RPMI8226 (cell line): ENCODE measurements around the gene ARAP2.

Source experiments
- DNase-seq: peaks from one replicate; pipeline ENCODE4 v3.0.0-alpha.2; 2015

Gene ARAP2

DNA sequence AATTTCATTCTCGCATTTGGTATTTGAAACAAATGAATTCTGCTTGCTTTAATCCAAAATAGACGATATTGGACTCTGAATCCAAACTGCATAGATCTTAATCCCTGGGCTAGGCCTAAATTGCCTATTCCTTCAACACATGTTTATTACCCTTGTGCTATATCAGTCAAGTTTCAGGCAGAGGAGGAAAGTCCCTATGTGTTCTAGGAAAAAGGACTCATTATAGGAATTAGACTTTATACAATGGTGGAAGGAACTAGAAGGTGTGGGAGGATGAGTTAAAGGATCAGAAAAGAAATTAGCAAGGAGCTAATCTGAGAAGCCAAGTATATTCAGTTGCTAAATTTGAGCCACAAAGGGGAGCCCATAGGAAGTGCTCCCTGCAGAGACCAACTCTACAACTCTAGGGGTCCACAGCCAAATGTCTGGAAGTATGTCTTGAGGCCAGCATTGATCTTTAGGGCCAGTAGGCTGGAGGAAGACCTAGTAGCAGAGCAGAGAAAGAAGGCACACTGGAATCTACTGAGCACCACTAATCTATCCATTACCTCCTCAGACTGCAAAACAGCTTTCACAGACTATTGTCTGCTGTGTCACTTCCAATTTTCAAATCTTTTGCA, 20.0 kb upstream of the ARAP2 start:
- DNase-seq: no peak

DNA sequence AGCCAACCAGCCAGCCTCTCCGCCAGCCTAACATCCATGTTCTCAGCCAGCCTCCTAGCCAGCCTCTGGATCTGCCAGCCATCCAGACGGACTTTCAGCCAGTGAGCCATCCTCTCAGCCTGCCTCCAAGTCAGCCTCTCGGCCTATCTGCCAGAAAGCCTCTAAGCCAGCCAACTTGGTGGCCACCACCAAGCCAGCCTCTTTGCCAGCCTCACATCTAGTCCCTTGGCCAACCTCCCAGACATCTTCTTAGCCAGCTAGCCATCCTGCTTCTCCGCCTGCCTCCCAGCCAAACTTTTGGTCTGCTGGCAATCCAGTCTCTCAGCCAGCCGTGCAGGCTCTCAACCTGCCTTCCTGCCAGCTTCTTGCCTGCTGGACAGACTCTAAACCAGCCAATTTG, 16.4 kb upstream of the ARAP2 start:
- no peak for DNase-seq

DNA sequence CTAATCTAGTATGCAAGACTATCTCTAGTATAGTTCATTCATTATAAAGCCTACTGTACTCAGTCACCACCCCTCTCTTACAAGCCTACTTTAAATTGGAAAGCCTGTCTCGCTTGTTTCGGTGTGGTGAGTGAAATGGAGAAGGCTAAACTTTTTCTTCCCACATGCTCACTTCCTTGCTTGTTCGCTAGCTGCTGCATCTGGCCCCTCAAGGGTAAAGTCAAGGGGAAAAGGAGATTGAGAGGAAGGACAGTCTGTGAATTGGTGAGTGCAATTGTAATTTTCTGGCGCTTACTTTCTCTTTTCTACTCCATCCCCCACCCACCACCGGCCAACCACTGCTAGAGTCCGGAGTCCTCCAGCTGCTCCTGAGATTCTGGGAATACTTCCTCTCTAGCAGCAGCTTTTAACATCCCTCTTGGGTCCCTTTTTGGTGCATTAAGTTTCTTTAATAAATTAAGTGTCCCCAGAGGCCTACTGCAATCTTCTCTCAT, 12.1 kb upstream of the ARAP2 start:
- no peak for DNase-seq

DNA sequence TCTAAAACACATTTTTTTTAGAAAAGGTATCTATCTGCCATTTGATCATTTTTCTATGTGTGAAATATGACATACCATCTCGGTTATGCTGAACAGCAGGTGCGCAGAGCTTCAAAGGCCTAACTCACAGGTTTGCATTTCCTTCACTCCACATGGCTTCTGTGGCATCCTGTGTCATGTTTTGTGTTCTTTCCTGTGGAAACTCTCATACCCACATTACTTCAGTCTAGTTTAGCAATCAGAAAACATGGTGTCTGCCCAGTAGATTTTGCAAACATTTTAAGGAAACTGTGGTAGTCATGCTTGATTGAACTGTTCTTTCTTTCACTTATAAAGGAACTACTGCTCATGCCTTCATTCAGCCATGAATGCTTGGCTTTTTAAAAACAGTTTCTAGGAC, 11.3 kb upstream of the ARAP2 start:
- peak; percentile 15 for DNase-seq

DNA sequence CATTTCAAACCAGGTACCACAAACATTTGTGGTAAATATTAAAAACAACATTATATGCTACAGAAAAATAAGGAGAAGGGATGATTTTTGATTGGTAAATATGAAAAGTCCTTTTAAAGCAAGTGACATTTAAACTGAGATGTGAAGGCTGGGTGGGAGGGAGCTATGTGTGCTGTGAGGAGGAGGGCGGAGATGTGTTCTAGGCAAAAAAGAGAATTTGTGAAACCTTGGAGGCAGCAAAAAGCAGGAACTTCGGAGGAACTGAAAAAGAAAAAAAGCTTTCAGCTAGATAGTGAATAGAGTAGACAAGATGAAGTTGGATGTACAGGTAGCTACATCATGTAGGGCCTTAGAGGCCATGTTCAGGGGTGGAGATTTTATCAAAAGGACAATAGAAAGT, 10.1 kb upstream of the ARAP2 start:
- DNase-seq: peak; percentile 44

DNA sequence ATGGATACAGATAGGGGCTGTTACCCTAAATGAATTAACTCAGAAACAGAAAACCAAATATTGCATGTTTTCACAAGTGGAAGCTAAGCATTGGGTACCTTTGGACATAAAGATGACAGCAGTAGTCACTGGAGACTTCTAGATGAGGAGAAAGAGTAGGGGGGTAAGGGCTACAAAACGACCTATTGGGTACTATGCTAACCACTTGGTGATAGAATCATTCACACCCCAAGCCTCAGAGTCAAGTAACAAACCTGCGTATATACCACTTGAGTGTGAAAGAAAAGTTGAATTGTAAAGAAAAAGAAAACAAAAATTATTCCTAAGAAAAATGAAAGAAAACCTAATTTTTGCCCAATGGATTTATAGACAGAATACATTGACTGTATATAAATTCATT, 7.7 kb upstream of the ARAP2 start:
- no peak for DNase-seq

DNA sequence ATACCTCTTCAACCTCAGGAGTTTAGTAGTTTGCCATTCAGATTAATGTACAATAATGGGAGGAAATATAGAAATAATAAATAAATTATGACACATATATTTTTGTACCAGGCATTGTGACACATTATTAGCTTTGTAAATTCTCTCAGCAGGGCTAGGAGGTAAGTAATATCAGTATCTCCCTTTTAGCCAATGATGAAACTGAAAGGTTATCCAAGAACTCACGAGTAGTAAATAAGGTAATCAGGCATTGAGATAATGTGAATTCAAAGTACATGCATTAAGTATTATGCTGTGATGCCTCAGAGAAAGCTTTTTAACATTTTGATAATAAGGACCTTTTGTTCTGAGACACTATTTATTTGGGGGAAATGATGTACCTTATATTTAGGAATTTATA, 5.3 kb upstream of the ARAP2 start:
- DNase-seq: no peak

DNA sequence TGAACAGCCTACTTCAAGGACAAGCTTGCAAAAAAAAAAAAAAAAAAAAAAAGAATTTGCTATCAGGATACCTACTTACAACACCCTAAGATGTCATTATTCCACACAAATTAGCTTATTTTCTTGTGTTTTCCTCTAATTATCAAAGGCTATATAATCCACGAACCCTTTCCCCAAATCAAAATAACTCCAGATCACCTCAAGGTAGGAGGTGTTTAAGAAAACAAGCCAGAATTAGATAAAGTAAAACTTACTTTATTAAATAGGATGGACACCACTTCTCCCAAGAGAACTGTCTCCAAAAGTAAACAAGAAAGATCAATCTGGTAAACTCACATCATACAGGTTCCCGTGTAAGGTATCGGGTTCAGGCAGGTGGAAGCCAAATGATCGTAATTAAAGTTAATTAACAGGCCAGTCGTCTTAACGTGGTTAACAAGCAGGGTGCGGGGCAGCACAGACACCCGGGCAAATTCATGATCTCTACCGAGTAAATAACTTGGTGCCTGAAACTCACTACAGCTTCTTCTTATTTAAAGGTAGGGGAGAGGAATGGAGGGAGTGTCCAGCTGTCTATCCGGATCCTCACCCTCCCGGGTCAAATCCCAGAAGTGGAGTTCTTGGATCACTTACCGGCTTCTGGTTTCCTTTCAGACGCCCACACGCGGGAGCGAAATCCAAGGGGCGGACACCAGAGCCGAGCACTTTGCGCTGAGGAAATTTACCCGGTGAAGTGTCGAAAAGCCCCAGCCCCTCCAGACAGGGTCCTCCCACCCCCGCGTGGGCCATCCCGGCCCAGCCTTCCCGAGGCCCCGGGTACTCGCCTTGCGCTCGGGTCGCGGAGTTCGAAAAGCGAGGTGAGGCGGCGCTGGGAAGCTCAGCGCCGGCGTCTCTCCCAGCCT, 708 bp downstream of the ARAP2 start:
- peak; percentile 28 for DNase-seq

DNA sequence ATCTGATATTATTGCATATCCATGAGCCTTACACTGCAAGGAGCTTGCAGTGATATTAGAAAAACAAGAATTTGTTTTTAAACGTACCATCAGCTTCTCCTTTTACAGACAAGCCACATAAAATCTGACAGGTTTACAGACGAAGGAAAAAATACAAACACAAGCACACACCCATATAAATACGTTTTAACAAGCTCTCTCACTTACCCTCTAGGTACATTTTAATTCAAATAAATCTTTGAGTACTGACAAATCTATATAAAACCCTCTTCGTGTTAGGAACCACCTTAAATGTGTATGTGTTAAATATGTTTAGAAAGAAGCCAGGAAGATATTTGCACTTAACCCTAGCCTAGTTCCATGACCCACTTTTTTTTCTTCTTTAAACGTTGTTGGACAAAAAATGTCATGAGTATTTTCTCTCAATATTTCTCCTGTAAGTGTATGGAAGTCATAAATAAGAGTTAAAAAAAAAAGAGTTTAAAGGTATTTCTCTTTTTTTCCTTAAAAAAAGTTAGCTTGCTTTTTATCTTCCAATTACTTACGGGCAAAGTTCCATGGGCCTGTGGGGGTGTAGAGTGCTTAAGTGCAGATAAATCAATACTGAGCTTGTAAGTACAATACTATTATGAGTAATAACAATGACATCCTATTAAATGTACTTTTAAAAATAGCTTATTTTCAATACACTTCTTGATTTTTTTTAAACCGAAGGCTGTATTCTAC, 1.5 kb downstream of the ARAP2 start:
- DNase-seq: no peak

DNA sequence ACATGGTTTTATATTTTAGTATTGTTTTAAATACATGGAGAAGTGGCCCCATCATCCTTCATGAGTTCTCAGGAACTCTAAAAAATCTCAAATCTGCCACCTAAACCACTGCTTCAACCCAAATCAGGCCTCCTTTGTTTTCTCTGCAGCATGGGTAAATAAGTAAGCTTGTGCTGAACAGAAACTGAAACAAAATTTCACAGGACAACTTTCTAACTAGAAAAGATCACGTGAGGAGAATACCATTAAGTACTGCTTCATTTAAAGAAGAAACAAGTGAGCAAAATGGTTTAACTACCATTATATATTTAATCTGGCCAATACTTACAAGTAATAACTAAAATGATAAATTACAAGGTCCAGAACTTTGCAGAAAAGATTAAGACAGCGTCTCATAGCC, 2.5 kb downstream of the ARAP2 start:
- DNase-seq: peak; percentile 44

DNA sequence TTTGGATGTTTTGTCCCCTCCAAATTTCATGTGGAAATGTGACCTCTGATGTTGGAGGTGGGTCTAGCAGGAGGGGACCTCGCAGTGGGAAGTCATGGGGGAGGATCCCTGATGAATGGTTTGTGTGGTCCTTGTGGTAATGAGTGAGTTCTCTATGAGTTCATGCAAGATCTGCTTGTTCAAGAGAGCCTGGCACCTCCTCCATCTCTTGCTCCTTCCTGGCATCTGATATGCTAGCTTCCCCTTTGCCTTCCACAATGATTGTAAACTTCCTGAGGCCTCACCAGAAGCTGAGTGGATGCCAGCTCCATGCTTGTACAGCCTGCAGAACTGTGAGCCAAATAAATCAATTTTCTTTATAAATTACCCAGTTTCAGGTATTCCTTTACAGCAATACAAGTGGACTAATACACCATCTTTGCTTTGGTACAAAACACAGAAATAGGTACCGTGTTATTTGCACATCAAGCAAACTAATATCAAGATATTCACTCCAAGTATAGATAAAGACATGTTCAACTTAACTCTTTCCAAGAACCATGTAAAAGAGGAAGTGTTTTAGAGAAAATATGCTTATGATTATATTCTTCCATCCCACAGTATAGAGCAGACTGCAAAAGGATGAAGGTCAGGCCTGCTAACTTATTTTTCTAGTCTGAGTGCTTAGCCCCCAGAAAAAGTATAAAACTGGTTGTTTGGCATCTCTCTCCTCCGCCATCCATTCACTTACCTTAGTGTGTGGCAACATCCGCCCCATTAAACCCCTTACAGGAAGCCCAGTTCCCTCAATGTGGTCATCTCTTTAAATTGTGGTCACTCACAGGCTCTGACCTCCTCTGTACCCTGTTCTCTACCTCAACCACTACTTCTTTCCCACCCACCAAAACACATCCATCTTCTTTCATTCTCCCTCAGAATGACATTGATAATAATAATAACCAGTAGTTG, 6.7 kb downstream of the ARAP2 start:
- no peak for DNase-seq

DNA sequence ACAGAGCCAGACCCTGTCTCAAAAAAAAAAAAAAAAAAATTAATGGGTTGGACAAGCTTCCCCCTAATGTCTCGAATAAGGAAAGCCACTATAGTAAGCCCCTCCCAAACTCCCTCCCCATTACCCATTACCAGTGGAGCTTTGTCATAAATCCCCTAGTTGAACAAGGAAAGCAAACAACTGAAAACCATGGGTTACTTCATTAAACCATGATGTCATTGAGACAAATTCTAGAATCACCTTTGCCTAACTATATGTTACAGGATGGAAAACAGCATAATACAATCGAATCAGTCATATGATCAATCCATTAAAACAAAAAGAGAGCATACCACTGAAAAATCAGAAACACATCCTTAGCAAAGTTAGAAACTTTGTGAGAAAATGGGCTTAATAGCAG, 8.2 kb downstream of the ARAP2 start:
- no peak for DNase-seq

DNA sequence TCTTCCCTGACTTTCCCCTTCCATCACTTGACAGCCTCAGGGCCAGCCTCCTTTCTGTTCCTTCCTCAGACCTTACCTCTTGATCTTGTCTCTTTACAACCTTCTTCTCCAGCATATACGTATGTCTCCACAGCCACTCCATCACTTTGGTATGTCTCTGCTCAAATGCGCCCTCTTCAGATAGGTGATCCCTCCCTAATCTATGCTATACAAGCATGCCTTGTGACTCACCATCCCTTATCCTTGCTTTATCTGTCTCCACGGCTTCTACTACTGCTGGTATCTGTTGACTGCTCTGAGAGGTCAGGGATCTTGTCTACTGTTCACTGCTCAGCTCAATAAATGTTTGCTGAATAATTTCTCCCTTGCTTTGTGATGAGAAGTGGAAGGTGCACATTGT, 9.0 kb downstream of the ARAP2 start:
- DNase-seq: no peak

DNA sequence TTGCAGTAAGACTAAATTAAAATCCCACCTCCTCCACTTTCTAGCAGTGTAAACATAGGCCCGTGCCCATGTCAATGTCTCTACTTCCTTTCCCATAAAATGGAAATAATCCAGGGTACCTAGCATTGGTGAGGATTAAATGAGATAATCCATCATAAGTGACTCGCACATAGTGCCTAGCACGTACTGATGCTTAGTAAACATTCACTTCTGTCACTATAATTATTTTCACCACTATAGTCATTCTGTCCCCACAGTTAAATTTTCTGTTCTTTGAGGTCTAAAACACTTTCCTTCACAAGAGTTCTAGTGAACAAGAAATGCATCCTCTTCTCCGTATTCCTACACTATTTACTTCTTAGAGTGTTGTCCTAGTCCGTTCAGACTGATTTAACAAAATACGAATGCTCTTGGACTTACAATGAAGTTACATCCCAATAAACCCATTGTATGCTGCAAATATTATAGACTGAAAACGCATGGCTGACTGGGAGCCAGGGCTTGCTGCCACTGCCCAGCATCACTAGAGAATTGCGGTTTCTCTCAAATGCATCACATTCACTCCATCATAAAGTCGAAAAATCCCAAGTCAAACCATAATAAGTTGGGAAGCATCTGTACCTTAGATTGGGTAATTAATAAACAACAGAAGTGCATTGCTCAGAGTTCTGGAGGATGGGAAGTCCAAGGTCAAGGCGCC, 10.6 kb downstream of the ARAP2 start:
- no peak for DNase-seq

DNA sequence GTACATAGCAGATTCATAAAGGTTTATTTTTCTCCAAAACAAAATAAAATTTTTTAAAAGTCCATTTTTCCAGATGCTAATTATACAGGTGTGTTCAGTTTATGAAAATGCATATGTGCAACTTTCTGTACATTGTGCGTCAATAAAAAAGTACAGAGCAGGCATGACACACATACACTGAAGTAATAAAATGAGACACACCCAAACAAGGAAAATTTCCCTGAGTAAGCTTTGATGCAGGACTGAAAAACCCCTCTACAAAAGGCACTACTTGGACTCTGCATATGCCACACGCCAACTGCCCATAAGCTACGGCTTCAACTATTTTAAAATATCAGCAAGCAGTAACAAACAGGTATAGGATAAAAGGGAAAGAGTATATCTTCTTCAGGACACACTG, 13.8 kb downstream of the ARAP2 start:
- no peak for DNase-seq

DNA sequence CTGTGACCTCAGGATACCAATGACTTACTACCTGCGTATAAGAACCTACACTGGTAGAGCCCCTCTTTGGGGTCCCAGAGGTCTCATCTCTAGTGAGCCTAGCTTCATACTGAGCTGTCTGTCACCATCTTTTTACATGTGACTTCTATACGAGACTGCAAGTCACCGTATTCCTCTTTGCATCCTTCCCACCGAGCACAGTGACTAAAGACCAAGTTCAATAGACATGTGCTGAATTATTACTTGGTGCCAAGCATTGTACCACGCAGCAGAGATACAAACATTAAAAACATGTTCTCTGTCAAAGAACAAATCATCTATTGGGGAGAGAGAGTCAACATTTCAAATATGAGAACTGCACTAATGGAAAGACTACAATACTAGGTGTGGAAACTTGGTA, 16.4 kb downstream of the ARAP2 start:
- DNase-seq: no peak

DNA sequence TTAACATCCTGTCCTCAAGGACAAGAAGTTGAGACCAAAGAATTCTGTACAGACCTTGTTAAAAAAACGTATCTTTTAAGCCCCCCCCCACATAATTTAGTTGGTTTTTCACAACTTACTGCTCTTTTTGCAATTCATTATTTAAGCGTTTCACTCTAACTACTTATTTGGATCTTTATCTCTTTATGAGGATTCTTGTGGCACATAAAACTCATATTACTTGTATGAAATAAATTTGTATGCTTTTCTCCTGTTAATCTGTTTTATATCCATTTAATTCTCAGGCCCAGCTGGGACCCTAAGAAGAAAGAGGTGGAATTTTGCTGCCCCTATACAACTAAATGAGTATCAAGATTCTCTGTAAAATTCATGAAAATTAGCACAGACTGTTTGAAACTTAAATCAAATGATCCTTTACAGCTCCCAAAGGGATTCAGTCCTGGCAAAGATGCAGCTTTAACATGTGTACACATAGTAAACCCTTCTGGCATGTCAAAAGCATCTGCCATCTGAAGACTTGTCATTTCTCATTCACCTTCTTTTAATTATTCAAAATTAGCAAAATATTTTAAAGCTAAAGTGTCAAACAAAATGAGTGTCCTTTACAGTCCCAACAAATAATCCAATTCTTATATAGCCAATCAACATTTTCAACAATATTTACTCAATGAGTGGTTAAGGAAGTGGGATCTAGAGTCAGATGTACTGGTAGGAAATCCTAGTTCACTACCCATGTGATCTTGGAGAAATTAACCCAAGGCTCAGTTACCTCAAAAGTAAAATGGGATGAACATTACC, 17.7 kb downstream of the ARAP2 start:
- no peak for DNase-seq

DNA sequence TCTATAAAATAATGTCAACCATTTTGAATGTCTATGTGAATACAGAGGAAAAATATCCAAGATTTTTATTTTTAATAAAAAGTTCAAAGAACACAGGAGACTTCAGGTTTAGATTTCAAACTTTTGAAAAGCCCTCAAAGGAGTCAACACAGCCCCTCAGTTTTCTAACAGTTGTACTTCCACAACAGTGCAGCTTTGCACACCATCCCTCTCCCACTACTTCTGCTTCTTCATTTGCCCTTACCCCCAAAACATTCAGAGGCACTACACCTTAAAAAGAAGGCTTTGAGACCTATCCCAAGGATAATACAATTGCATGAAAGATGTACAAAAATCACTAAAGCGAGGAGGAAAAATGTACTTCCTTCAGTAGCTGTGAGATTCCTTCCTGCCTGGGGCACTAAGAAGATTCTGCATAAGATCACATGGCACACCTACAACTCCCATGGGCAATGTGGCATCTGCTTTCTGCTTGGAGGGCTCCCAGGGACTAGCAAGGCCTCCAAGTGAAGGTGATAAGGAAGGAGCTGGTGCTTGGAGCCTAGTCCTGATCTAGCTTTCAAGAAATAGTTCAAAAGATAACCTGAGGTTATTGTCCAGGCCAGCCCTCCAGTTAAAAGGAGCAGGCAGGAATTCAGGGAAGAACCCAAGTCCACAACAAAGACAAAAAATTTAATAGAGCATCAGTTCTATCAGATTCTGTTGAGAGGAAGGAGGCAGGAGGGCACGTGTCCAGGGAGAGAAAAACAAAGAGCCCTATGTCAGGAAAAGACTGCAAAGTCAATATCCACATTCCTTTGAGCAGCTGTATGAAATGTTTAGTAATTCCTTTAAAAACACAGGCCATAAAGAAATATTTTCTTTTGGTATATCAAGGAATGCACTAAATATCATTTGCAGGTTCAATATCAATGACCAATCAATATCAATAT, 19.1 kb downstream of the ARAP2 start:
- DNase-seq: no peak

DNA sequence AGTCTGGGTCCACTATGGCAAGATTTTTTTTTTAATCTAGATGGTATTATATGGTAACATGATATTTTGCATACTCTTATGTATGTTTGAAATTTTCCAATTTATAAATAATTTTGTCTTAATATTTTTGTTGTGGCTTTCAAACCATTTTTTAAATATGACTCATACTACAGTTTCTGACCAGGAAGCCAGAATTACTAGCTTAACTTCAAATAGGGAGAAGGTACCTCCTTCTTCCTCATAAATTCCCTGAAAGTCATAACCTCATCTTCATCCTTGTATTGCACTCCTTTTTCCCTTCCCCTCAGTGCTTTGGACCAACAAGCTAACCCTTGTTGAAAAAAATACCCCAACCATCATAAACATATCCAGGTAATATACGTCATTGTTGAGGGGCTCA, 21.6 kb downstream of the ARAP2 start:
- no peak for DNase-seq

DNA sequence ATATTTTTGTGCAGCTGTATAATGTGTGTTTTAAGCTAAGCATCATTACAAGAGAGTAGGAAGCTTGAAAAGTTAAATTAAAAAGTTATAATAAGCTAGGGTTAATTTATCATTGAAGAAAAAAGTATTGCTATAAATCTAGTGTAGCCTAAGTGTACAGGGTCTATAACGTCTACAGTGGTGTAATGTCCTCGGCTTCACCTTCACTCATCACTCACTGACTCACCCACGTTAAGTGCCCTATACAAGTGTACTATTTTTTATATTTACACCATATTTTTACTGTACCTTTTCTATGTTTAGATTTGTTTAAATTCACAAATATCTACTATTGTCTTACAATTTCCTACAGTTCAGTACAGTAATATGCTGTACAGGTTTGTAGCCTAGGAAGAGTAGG, 23.5 kb downstream of the ARAP2 start:
- no peak for DNase-seq
